GM10266 (cell line): ENCODE results near the gene IL17REL.
"Not testable (repeated sequence)": the region's sequence is repeated elsewhere in the genome, so short reads cannot be mapped to it uniquely, and the experiment has no call there.

Experiments
- DNase-seq: peaks from one replicate; pipeline ENCODE4 v3.0.0; 2012; ENCODE audit errors: extremely low spot score
- TF ChIP-seq, protein P1 (sequence below): IDR thresholded peaks from 2 replicates; pipeline ENCODE4 v1.5.1; 2012; ENCODE audit warnings: mild to moderate bottlenecking, low read depth; ENCODE audit not compliant: control insufficient read depth, insufficient read depth; ENCODE audit errors: missing control alignments

IL17REL gene

GRCh38 chr22:49948116-49948957, 64.2 kb downstream of the IL17REL start:
- TF ChIP-seq, protein P1, sequence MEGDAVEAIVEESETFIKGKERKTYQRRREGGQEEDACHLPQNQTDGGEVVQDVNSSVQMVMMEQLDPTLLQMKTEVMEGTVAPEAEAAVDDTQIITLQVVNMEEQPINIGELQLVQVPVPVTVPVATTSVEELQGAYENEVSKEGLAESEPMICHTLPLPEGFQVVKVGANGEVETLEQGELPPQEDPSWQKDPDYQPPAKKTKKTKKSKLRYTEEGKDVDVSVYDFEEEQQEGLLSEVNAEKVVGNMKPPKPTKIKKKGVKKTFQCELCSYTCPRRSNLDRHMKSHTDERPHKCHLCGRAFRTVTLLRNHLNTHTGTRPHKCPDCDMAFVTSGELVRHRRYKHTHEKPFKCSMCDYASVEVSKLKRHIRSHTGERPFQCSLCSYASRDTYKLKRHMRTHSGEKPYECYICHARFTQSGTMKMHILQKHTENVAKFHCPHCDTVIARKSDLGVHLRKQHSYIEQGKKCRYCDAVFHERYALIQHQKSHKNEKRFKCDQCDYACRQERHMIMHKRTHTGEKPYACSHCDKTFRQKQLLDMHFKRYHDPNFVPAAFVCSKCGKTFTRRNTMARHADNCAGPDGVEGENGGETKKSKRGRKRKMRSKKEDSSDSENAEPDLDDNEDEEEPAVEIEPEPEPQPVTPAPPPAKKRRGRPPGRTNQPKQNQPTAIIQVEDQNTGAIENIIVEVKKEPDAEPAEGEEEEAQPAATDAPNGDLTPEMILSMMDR: no peak
- DNase-seq: no peak

GRCh38 chr22:49947296-49947622, 65.3 kb downstream of the IL17REL start:
- TF ChIP-seq, protein P1: no peak
- no peak for DNase-seq

- TF ChIP-seq, protein P1: no peak
- no peak for DNase-seq
Measured at GRCh38 chr22:49946612-49947295, 65.8 kb downstream of the IL17REL start.

DNA sequence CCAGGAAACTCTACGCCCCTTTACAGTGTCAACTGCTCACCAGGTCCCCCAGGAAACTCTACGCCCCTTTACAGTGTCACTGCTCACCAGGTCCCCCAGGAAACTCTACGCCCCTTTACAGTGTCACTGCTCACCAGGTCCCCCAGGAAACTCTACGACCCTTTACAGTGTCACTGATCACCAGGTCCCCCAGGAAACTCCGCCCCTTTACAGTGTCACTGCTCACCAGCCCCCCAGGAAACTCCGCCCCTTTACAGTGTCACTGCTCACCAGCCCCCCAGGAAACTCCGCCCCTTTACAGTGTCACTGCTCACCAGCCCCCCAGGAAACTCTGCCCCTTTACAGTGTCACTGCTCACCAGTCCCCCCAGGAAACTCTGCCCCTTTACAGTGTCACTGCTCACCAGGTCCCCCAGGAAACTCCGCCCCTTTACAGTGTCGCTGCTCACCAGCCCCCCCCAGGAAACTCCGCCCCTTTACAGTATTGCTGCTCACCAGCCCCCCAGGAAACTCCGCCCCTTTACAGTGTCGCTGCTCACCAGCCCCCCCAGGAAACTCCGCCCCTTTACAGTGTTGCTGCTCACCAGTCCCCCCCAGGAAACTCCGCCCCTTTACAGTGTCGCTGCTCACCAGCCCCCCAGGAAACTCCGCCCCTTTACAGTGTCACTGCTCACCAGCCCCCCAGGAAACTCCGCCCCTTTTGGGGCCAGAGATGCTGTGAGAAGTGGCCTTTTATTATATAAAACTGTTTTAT, 67.3 kb downstream of the IL17REL start:
- DNase-seq: not testable (repeated sequence)
